ENCODE results near the gene RNF113B.

RNF113B gene

GRCh38 chr13:98201984-98202383, 24.9 kb upstream of the RNF113B start:
- Histone ChIP-seq H3K9me3 (ENCODE audit: insufficient read depth, low read length, severe bottlenecking) (peaks cover 2% of the 10 kb centered on the region), H3K79me2 (ENCODE audit: insufficient read depth, low read length) (no peaks in the 10 kb centered on the region), H4K20me1 (ENCODE audit: insufficient read depth, low read length) (no peaks in the 10 kb centered on the region), H3K9ac (ENCODE audit: low read depth, low read length) (no peak overlapping the region), H3K4me3 (ENCODE audit: low read depth in 1 of 2, low read length in 2 of 2) (no peak overlapping the region), H3K4me2 (ENCODE audit: insufficient read depth, low read length) (no peak overlapping the region), H2AFZ (ENCODE audit: low read depth, low read length) (0 out of 2 replicates have a peak overlapping the region, but pooled peaks have one; percentile 11), H3K27me3 (ENCODE audit: insufficient read depth, low read length, poor library complexity) (no peaks in the 10 kb centered on the region), H3K27ac (ENCODE audit: low read length) (no peak overlapping the region), H3K4me1 (ENCODE audit: insufficient read depth, low read length) (peaks cover 10% of the 10 kb centered on the region), H3K36me3 (ENCODE audit: insufficient read depth, low read length) (no peaks in the 10 kb centered on the region)
- no peak for TF ChIP-seq EZH2 (IDR thresholded peaks at IDR 0.05; ENCODE audit: borderline replicate concordance, low read depth, low read length, severe bottlenecking)
- TF ChIP-seq, protein P1, sequence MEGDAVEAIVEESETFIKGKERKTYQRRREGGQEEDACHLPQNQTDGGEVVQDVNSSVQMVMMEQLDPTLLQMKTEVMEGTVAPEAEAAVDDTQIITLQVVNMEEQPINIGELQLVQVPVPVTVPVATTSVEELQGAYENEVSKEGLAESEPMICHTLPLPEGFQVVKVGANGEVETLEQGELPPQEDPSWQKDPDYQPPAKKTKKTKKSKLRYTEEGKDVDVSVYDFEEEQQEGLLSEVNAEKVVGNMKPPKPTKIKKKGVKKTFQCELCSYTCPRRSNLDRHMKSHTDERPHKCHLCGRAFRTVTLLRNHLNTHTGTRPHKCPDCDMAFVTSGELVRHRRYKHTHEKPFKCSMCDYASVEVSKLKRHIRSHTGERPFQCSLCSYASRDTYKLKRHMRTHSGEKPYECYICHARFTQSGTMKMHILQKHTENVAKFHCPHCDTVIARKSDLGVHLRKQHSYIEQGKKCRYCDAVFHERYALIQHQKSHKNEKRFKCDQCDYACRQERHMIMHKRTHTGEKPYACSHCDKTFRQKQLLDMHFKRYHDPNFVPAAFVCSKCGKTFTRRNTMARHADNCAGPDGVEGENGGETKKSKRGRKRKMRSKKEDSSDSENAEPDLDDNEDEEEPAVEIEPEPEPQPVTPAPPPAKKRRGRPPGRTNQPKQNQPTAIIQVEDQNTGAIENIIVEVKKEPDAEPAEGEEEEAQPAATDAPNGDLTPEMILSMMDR (IDR thresholded peaks at IDR 0.05; ENCODE audit: borderline replicate concordance, extremely low read depth, low read length, poor library complexity, severe bottlenecking), result no peak
- peak; percentile 91 for ATAC-seq (ENCODE audit: insufficient read depth, low read depth)
- DNase-seq, result peak; percentile 64

DNA sequence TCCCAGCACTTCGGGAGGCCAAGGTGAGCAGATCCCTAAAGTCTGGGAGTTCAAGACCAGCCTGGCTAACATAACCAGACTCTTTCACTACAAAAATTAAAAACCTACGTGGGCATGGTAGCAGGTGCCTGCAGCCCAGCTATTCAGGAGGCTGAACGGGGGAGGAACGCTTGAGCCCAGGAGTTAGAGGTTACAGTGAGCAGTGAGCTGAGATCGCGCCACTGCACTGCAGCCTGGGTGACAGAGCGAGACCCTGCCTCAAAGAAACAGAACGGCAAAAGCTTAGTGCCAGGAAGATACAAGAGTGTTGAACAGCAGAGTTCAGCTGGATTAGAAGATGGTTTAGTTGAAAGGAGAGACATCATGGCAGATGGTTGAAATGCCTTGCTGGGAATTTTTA, 24.1 kb upstream of the RNF113B start:
- ATAC-seq (ENCODE audit: insufficient read depth, low read depth) (no peak), DNase-seq (no peak)
- H4K20me1 ChIP-seq (ENCODE audit: insufficient read depth, low read length), result no peaks in the 10 kb centered on the region
- H3K27me3 ChIP-seq (ENCODE audit: insufficient read depth, low read length, poor library complexity), result no peaks in the 10 kb centered on the region
- no peak overlapping the region for H3K4me3 ChIP-seq (ENCODE audit: low read depth in 1 of 2, low read length in 2 of 2)
- H3K9ac ChIP-seq (ENCODE audit: low read depth, low read length), result no peak overlapping the region
- no peaks in the 10 kb centered on the region for H3K79me2 ChIP-seq (ENCODE audit: insufficient read depth, low read length)
- no peak overlapping the region for H3K4me2 ChIP-seq (ENCODE audit: insufficient read depth, low read length)
- H2AFZ ChIP-seq (ENCODE audit: low read depth, low read length), result no peak overlapping the region
- TF ChIP-seq, protein P1 (IDR thresholded peaks at IDR 0.05; ENCODE audit: borderline replicate concordance, extremely low read depth, low read length, poor library complexity, severe bottlenecking), result no peak
- no peak for TF ChIP-seq EZH2 (IDR thresholded peaks at IDR 0.05; ENCODE audit: borderline replicate concordance, low read depth, low read length, severe bottlenecking)
- H3K9me3 ChIP-seq (ENCODE audit: insufficient read depth, low read length, severe bottlenecking), result peaks cover 2% of the 10 kb centered on the region
- H3K27ac ChIP-seq (ENCODE audit: low read length), result no peak overlapping the region
- peaks cover 10% of the 10 kb centered on the region for H3K4me1 ChIP-seq (ENCODE audit: insufficient read depth, low read length)
- no peaks in the 10 kb centered on the region for H3K36me3 ChIP-seq (ENCODE audit: insufficient read depth, low read length)

DNA sequence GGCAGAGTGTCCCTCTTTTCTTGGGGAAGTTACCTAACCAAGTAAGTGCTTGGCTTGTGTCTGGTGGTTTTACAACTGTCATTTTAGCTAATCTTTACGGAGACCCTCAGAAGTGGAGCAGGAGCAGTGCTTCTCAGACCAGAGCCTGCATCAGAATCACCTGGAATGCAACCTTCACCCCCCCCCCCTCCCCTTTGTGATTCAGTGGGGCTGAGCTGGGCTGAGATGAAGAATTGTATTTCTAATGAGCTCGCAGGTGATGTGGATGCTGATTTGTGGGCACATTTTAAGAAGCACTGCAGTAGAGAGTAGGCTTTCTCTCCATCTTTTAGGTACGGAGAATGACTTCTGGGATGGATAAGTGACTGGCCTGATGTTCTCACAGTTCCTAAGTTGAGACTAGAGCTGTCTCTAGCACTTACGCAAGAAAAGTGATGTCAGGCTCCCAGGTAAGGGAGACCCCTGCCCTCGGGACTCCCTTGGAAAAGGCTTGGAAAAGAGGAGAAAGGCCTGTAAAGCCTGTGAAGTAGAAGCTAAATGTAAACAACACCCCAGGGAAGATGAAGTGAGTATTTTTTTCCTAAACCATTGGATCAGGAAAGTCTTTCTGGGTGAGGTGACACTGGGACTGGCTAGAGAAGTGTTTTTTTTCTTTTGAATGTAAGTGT, 23.3 kb upstream of the RNF113B start:
- Histone ChIP-seq H3K27me3 (ENCODE audit: insufficient read depth, low read length, poor library complexity) (no peaks in the 10 kb centered on the region), H3K27ac (ENCODE audit: low read length) (no peak overlapping the region), H3K36me3 (ENCODE audit: insufficient read depth, low read length) (no peaks in the 10 kb centered on the region), H2AFZ (ENCODE audit: low read depth, low read length) (no peak overlapping the region), H3K9ac (ENCODE audit: low read depth, low read length) (no peak overlapping the region), H3K9me3 (ENCODE audit: insufficient read depth, low read length, severe bottlenecking) (no peaks in the 10 kb centered on the region), H4K20me1 (ENCODE audit: insufficient read depth, low read length) (no peaks in the 10 kb centered on the region), H3K4me3 (ENCODE audit: low read depth in 1 of 2, low read length in 2 of 2) (no peak overlapping the region), H3K79me2 (ENCODE audit: insufficient read depth, low read length) (no peaks in the 10 kb centered on the region), H3K4me2 (ENCODE audit: insufficient read depth, low read length) (no peak overlapping the region), H3K4me1 (ENCODE audit: insufficient read depth, low read length) (peaks cover 10% of the 10 kb centered on the region)
- no peak for DNase-seq
- TF ChIP-seq EZH2 (IDR thresholded peaks at IDR 0.05; ENCODE audit: borderline replicate concordance, low read depth, low read length, severe bottlenecking), result no peak
- TF ChIP-seq, protein P1 (IDR thresholded peaks at IDR 0.05; ENCODE audit: borderline replicate concordance, extremely low read depth, low read length, poor library complexity, severe bottlenecking), result no peak
- no peak for ATAC-seq (ENCODE audit: insufficient read depth, low read depth)

Data from DND-41 (cell line).